RWPE1 (cell line): ENCODE results near the gene PNN.
A peak's percentile ranks its signal among the peaks of the same experiment; 100 is the strongest.
"Not testable (repeated sequence)": the region's sequence is repeated elsewhere in the genome, so short reads cannot be mapped to it uniquely, and the experiment has no call there.

Experiments
- CTCF ChIA-PET: fragments of 350-600 bp; sonication (Branson Sonifier 250); formaldehyde crosslinking; extraction: SDS; loops from one replicate; lab custom pipeline; 2021; lab: Yijun Ruan, JAX
- POLR2A ChIA-PET: fragments of 400-600 bp; formaldehyde crosslinking; extraction: SDS; loops from one replicate; lab custom pipeline; 2020; ENCODE audit warnings: antibody characterized with exemption; ENCODE audit not compliant: low non-redundant PET; lab: Yijun Ruan, JAX
- DNase-seq: peaks from one replicate; pipeline ENCODE4 v3.0.0; 2012; ENCODE audit warnings: low spot score
- H3K27ac ChIP-seq: fragments of 450-650 bp; 2 replicates; pipeline ENCODE4 v1.5.1; 2017
- CTCF ChIP-seq: fragments of 450-650 bp; conservative IDR thresholded peaks from 2 replicates; pipeline ENCODE4 v1.5.1; 2017; ENCODE audit warnings: low read depth, mild to moderate bottlenecking

The PNN gene

GRCh38 chr14:39186941-39187525 lies 12.0 kb downstream of the PNN start:
- POLR2A ChIA-PET, result no interaction called here
- CTCF ChIA-PET, result interaction anchor here (0.7 kb wide), 1 partner anchor 93 kb away, joined by 3 read pairs; no protein-coding TSS in a partner anchor
- H3K27ac ChIP-seq, result no peak overlapping the region
- DNase-seq, result no peak
- TF ChIP-seq CTCF, result no peak

GRCh38 chr14:39203659-39204606 lies 28.9 kb downstream of the PNN start:
- H3K27ac ChIP-seq, result peak overlapping the region; percentile 79
- POLR2A ChIA-PET, result interaction anchor here (0.6 to 1.1 kb wide), 2 partner anchors 10 to 63 kb away, joined by 3 to 4 read pairs; no protein-coding TSS in a partner anchor

DNA sequence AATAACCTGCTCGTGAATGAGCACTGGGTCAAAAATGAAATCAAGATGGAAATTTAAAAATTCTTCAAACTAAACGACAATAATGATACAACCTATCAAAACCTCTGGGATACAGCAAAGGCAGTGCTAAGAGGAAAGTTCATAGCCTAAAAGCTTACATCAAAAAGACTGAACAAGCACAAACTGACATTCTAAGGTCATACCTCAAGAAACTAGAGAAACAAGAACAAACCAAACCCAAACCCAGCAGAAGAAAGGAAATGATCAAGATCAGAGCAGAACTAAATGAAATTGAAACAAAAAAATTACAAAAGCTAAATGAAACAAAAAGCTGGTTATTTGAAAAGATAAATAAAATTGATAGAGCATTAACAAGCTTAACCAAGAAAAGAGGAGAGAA lies 32.4 kb downstream of the PNN start:
- DNase-seq, POLR2A ChIA-PET, H3K27ac ChIP-seq: not testable (repeated sequence)
- CTCF ChIA-PET, result interaction anchor here (0.6 kb wide), 1 partner anchor 14 kb away, joined by 6 read pairs; no protein-coding TSS in a partner anchor

More at GRCh38 chr14:39203659-39204606, 28.9 kb downstream of the PNN start:
- DNase-seq, result peak; percentile 27
- CTCF ChIA-PET, result interaction anchor here (1.5 kb wide), 1 partner anchor 15 kb away, joined by 5 read pairs; no protein-coding TSS in a partner anchor
- TF ChIP-seq CTCF, result no peak

DNA sequence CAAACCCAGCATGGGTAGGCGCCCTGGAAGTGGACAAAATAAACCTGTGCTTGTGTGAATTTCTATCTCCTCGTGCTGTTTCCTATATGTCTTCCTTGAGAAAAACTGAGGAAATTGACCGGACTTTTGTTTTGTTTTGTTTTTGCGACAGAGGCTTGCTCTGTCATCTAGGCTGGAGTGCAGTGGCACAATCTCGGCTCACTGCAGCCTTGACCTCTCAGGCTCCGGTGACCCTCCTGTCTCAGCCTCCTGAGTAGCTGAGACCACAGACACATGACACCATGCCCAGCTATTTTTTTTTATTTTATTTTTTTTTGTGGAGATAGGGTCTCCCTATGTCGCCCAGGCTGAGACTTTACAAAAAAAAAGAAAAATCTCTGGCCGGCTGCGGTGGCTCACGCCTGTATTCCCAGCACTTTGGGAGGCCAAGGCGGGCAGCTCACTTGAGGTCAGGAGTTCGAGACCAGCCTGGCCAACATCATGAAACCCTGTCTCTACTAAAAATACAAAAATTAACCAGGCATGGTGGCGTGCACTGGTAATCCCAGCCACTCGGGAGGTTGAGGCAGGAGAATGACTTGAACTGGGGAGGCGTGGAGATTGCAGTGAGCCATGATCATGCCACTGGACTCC lies 36.2 kb downstream of the PNN start:
- ChIA-PET POLR2A (interaction anchor here (0.6 kb wide), 1 partner anchor 55 kb away, joined by 3 read pairs; no protein-coding TSS in a partner anchor), CTCF (no interaction called here)
- H3K27ac ChIP-seq, result no peak overlapping the region
- TF ChIP-seq CTCF, result no peak
- DNase-seq, result no peak

- CTCF ChIA-PET, result no interaction called here
- POLR2A ChIA-PET, result no interaction called here
- no peak for DNase-seq
- H3K27ac ChIP-seq, result no peak overlapping the region
- TF ChIP-seq CTCF, result no peak
Observed at GRCh38 chr14:39212034-39212433, 37.0 kb downstream of the PNN start.

GRCh38 chr14:39212693-39213092 lies 37.6 kb downstream of the PNN start:
- ChIA-PET CTCF (no interaction called here), POLR2A (interaction anchor here (0.6 kb wide), 1 partner anchor 25 kb away, joined by 4 read pairs; no protein-coding TSS in a partner anchor)
- TF ChIP-seq CTCF, result no peak
- DNase-seq, result no peak
- no peak overlapping the region for H3K27ac ChIP-seq
